H1 (cell line): Measurements from ENCODE around the gene ITGB4. TPM values are rescaled to one million over a fixed set of nuclear protein-coding genes. Genes with fewer than 3 reads are reported as not detected.

Source experiments
- CHD7 ChIP-seq: fragments of 300-600 bp; sonication (generic); IDR thresholded peaks from 2 replicates; pipeline ENCODE4 v1.7.1; 2012; ENCODE audit warnings: low read length, moderate library complexity, mild to moderate bottlenecking, inconsistent platforms; ENCODE audit not compliant: insufficient replicate concordance
- polyA plus RNA-seq, 7 experiments: library from polyadenylated mRNA; depleted of rRNA in 3 of 7; stranded (reverse) in 5 of 7; unstranded in 2 of 7; fragments of >200 nt in 5 of 7; fragments of 200-250 nt in 2 of 7; gene quantifications; 1 replicate in 5 of 7; 2 replicates in 1 of 7; 4 replicates in 1 of 7; pipeline versions ENCODE4 v1.2.1 to v1.2.3, GENCODE V29; 2011 to 2013; ENCODE audit warnings: missing spikeins in 2 of 7, mixed read lengths in 2 of 7
- total RNA-seq: library from RNA; stranded (reverse); fragmentation: NEBNext Ultra II Directional; extraction: Animal tissue kit (Norgen Biotek cat#: 25700); gene quantifications from 2 replicates; pipeline ENCODE4 v1.2.1, GENCODE V29; 2021

ITGB4 gene
- total and polyA plus RNA-seq, 2 of the 8 experiments (the other 6 are each of a cell fraction or from before 2014, with no cell fraction given), result 5.2 to 5.6 TPM

- no peak for TF ChIP-seq CHD7
- TF ChIP-seq, all 59 proteins: peak for 0
Observed at GRCh38 chr17:75759457-75759856, 38.2 kb downstream of the ITGB4 start (continued).
